Measurements from ENCODE around the gene PTRH1.
"Not testable (repeated sequence)": the region's sequence is repeated elsewhere in the genome, so short reads cannot be mapped to it uniquely, and the experiment has no call there.

The PTRH1 gene, protein sequence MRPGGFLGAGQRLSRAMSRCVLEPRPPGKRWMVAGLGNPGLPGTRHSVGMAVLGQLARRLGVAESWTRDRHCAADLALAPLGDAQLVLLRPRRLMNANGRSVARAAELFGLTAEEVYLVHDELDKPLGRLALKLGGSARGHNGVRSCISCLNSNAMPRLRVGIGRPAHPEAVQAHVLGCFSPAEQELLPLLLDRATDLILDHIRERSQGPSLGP

DNA sequence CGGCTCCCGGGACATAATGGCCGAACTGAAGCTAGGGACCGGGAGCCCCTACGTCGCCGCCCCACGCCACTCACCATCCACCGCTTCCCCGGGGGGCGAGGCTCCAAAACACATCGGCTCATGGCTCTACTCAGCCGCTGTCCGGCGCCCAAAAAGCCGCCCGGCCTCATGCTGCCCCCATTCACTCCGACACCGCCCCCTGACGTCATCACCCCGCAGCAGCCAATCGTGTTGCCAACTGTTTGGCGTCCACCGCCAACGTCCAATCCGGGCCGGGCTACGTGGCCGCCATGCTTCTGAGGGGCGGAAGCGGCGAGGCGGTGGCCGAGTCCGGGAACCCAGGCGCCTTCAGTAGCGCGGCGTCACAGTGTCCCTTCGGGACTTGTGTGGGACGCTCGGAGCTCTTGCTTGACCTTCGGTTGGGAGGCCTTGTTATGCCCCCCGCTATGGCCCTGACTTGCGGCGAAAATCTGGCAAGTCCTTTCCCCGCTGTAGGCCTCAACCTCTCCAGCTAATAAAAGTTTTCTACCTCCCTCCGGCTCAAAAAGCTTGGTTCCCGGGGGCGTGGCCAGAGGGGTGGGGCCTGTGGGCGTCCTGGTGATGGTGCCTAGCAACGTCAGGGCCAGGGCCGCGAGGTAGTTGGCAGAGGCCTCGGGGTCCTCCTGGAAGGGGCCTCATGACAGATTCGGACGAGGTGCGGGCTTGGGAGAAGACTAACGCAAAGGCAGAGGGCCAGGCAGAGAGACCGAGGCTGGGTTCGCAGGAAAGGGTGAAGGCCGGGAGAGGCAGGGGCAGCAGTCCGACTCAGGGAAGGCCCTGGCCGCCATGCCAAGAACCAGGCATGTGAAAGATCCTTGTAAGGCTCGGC lies at the start of gene PTRH1, which contains the start of gene TTC16:
PTRH1 (minus strand) TSS at position 194 of the 868 bp plus-strand sequence; CDS start at position 170, 24 bp downstream.
TTC16 (plus strand) TSS at position 610 of the 868 bp plus-strand sequence; CDS start at position 677, 67 bp downstream.
- Mint-ChIP-seq H3K4me3 (peak within 1 kb of the TSS; percentile 97), H3K36me3 (ENCODE audit: low read depth) (no peaks in the 10 kb centered on the region), H3K4me1 (ENCODE audit: low read depth) (peaks cover 28% of the 10 kb centered on the region), H3K27me3 (ENCODE audit: low read depth) (no peaks in the 10 kb centered on the region), H3K27ac (peak within 1 kb of the TSS; percentile 98), H3K9me3 (no peaks in the 10 kb centered on the region)
- DNase-seq (ENCODE audit: low spot score), result peak; percentile 97

DNA sequence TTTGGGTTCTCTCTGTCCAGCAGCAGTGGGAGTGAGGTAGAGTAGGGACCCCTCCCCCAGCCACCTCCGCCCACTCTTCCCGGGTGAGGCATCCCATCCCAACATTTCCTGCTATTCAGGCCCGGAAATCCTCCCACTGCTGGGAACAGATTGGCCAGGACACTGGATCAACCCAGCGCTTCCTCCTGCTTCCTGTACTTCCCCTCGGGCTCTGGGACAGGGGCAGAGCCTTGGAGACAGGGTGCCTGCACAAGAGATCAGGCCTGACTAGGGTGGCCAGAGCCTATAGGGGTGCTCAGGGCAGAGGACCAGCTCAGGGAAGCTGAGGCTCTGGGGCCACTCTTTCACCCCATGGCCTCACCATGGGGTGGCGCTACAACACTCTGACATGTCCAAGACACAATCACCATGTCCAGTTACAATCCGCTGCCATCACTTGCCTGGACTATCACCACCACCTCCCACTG lies 48.5 kb upstream of the PTRH1 start:
- Mint-ChIP-seq H3K27ac (peak overlapping the region; percentile 16), H3K36me3 (ENCODE audit: low read depth) (peaks cover 66% of the 10 kb centered on the region), H3K4me3 (no peak overlapping the region), H3K27me3 (ENCODE audit: low read depth) (no peaks in the 10 kb centered on the region), H3K4me1 (ENCODE audit: low read depth) (peaks cover 33% of the 10 kb centered on the region), H3K9me3 (no peaks in the 10 kb centered on the region)
- no peak for DNase-seq (ENCODE audit: low spot score)

DNA sequence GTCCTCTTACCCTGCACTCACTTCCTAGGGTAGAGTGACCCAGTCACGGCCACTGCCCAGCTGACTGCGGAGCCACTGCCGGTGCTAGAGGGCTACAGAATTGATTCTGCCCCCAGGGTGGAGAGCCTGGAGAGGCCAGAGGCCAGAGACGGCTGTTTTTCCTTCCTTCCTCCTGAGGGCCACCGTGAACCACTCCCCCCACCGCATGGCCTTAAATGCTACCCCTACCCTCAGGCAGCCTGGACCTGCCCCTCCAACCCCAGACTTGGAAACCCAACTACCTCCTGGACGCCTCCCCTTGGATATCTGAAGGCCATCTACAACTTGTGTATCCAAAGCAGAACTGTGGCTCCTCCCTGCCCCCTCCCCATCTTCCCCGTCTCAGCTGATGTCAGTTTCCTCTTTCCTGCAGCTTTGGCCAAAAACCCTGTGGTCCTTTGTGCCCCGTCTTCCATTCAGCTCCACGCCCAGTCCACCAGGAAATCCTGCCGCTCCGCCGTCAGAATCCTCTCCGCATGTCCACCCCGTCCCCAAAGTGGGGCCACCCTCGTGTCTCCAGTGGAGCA lies 46.7 kb upstream of the PTRH1 start:
- Mint-ChIP-seq H3K27me3 (ENCODE audit: low read depth) (no peaks in the 10 kb centered on the region), H3K36me3 (ENCODE audit: low read depth) (peaks cover 61% of the 10 kb centered on the region), H3K9me3 (no peaks in the 10 kb centered on the region), H3K27ac (peak overlapping the region; percentile 27), H3K4me1 (ENCODE audit: low read depth) (peaks cover 22% of the 10 kb centered on the region), H3K4me3 (no peak overlapping the region)
- DNase-seq (ENCODE audit: low spot score), result no peak

DNA sequence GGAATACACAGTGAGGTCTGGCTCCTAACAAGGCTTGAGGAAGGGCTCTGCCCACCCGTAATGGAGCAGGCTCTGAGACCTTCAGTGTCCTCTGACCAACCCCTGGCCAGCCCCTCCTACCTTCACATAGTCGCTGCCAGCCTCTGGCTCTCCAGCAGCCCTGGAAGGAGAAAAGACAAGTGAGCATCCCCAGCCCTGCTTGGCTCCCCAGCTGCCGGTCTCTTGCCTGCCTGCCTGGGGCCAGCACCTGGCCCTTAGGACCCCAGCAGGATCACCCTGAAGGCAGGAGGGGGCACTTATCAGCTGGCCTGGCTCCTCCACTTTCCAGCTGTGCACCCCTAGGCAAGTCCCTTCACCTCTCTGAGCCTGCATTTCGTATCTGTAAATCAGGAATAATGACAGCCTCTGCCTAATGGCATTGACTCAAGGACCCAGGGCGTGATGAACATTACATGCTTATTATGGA lies 46.1 kb upstream of the PTRH1 start:
- DNase-seq (ENCODE audit: low spot score), result no peak
- no peak overlapping the region for H3K4me3 Mint-ChIP-seq
- H3K36me3 Mint-ChIP-seq (ENCODE audit: low read depth), result peaks cover 60% of the 10 kb centered on the region
- no peaks in the 10 kb centered on the region for H3K9me3 Mint-ChIP-seq
- no peak overlapping the region for H3K27ac Mint-ChIP-seq
- peaks cover 19% of the 10 kb centered on the region for H3K4me1 Mint-ChIP-seq (ENCODE audit: low read depth)
- no peaks in the 10 kb centered on the region for H3K27me3 Mint-ChIP-seq (ENCODE audit: low read depth)

DNA sequence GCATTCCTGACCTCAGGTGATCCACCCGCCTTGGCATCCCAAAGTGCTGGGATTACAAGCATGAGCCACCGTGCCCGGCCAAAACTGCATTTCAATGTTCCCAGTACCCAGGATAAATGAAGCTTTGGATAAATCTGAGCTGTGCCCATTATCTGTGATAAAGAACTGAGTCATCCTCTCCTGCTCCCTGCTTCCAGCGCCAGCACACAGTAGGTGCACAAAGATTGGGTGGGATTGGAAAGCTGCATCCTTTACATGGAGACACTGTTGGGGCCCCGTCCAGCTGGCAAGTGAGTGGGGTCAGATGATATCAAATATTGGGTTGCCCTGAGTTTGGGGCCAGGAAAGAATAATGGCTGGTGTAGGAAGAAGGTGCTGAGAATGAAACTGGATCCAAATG lies 45.6 kb upstream of the PTRH1 start:
- peaks cover 55% of the 10 kb centered on the region for H3K36me3 Mint-ChIP-seq (ENCODE audit: low read depth)
- peaks cover 14% of the 10 kb centered on the region for H3K4me1 Mint-ChIP-seq (ENCODE audit: low read depth)

DNA sequence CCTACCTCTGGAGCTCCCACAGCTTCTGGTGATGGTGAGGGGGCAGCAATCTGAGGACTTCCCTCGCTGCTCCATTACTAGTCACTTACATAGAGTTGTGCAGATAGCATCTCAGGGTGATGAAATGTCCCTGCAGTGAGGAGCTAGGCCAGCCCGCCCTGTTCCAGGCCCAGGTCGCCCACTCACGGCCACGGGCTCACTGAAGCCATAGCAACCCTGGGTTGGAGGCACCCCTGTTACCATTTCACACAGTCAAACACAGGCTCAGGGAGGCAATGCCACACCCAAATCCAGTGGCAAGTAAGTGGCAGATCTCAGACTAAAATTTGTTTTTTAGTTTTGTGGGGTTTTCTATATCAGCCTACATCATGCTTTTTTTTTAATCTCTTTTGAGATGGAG lies 43.4 kb upstream of the PTRH1 start:
- H3K4me3 Mint-ChIP-seq, result no peak overlapping the region
- no peaks in the 10 kb centered on the region for H3K9me3 Mint-ChIP-seq
- peaks cover 3% of the 10 kb centered on the region for H3K4me1 Mint-ChIP-seq (ENCODE audit: low read depth)
- no peaks in the 10 kb centered on the region for H3K27me3 Mint-ChIP-seq (ENCODE audit: low read depth)
- H3K36me3 Mint-ChIP-seq (ENCODE audit: low read depth), result peaks cover 35% of the 10 kb centered on the region
- DNase-seq (ENCODE audit: low spot score), result no peak
- H3K27ac Mint-ChIP-seq, result no peak overlapping the region

More for the DNA sequence above, 45.6 kb upstream of the PTRH1 start:
- H3K4me3 Mint-ChIP-seq, result no peak overlapping the region
- no peak for DNase-seq (ENCODE audit: low spot score)
- H3K9me3 Mint-ChIP-seq, result no peaks in the 10 kb centered on the region
- H3K27me3 Mint-ChIP-seq (ENCODE audit: low read depth), result no peaks in the 10 kb centered on the region
- H3K27ac Mint-ChIP-seq, result peak overlapping the region; percentile 49

DNA sequence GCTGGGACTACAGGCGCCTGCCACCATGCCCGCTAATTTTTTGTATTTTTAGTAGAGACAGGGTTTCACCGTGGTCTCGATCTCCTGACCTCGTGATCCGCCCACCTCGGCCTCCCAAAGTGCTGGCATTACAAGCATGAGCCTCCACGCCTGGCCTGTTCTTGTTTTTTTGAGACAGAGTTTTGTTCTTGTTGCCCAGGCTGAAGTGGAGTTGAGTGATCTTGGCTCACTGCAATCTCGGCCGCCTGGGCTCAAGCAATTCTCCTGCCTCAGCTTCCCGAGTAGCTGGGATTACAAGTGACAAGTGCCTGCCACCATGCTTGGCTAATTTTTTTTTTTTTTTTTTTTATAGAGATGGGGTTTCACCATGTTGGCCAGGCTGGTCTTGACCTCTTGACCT lies 41.3 kb upstream of the PTRH1 start:
- not testable (repeated sequence) for H3K4me1 Mint-ChIP-seq (ENCODE audit: low read depth); H3K27ac Mint-ChIP-seq; H3K27me3 Mint-ChIP-seq (ENCODE audit: low read depth); DNase-seq (ENCODE audit: low spot score); H3K4me3 Mint-ChIP-seq; H3K9me3 Mint-ChIP-seq
- peaks cover 22% of the 10 kb centered on the region for H3K36me3 Mint-ChIP-seq (ENCODE audit: low read depth)

DNA sequence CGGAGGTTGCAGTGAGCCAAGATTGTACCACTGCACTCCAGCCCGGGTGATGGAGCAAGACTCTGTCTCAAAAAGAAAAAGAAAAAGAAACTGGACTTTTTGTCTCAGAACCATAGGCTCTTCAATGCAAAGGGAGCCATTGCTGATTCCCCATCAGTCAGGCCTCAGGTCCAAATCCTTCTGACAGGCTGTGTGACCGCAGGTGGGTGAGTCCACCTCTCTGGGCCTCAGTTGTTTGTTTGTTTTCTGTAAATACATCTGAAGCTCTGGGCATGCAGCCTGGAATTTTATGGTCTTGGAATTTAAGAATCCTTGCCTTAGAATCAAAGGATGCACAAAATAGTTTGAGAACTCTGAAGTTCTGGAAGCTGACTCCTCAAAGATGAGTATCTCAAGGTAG lies 40.8 kb upstream of the PTRH1 start:
- H3K27me3 Mint-ChIP-seq (ENCODE audit: low read depth), result no peaks in the 10 kb centered on the region
- H3K27ac Mint-ChIP-seq, result no peak overlapping the region
- peaks cover 18% of the 10 kb centered on the region for H3K36me3 Mint-ChIP-seq (ENCODE audit: low read depth)
- H3K9me3 Mint-ChIP-seq, result no peaks in the 10 kb centered on the region
- H3K4me3 Mint-ChIP-seq, result no peak overlapping the region
- peaks cover 2% of the 10 kb centered on the region for H3K4me1 Mint-ChIP-seq (ENCODE audit: low read depth)
- DNase-seq (ENCODE audit: low spot score), result no peak

DNA sequence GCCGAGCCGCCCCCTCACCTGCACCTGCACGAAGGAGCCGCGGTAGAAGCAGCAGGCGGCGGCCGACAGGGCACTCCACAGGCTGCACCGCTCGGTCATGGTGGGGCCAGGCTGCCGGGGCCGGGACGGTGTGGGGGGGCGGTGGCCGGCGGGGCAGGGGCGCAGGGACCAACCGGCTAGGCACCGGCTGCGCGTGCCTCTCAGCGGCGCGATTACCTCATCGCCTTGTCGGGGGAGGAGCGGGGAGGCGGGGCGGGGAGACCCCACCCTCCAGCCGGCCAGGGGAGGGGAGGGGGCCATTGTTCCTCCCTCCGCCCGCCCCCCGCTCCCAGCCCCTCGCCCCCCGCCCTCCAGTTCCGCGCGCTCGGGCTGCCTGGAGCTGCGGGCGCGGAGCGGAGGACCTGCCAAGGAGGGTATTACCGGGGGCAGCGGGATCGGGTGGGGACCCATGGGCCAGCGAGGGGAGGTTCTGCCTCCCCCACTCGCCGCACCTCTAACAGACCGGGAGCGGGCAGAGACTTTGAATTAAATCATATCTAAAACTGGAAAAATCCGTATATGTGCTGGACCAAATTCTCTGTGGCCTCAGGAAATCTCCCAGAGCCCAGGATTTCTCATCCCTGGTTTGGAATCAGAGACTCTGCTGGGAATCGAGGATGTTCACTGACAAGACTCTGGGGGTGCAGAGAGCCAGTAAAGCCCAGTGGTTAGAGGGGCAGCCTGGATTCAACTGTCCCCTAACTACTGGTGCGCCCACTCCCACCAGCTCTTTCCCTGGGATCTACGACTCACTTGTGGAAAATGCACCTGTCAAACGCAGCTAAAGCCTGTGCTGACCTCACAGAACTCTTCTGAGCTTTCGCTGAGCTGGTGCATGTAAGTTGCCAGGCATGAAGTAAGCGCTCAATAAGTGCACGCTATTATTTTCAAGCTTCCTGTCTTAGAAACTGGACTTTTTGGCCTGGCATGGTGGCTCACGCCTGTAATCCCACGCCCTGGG lies 39.9 kb upstream of the PTRH1 start:
- H3K9me3 Mint-ChIP-seq, result no peaks in the 10 kb centered on the region
- no peaks in the 10 kb centered on the region for H3K27me3 Mint-ChIP-seq (ENCODE audit: low read depth)
- DNase-seq (ENCODE audit: low spot score), result no peak
- H3K4me3 Mint-ChIP-seq, result no peak overlapping the region
- H3K36me3 Mint-ChIP-seq (ENCODE audit: low read depth), result peaks cover 22% of the 10 kb centered on the region
- H3K4me1 Mint-ChIP-seq (ENCODE audit: low read depth), result peaks cover 2% of the 10 kb centered on the region
- no peak overlapping the region for H3K27ac Mint-ChIP-seq

DNA sequence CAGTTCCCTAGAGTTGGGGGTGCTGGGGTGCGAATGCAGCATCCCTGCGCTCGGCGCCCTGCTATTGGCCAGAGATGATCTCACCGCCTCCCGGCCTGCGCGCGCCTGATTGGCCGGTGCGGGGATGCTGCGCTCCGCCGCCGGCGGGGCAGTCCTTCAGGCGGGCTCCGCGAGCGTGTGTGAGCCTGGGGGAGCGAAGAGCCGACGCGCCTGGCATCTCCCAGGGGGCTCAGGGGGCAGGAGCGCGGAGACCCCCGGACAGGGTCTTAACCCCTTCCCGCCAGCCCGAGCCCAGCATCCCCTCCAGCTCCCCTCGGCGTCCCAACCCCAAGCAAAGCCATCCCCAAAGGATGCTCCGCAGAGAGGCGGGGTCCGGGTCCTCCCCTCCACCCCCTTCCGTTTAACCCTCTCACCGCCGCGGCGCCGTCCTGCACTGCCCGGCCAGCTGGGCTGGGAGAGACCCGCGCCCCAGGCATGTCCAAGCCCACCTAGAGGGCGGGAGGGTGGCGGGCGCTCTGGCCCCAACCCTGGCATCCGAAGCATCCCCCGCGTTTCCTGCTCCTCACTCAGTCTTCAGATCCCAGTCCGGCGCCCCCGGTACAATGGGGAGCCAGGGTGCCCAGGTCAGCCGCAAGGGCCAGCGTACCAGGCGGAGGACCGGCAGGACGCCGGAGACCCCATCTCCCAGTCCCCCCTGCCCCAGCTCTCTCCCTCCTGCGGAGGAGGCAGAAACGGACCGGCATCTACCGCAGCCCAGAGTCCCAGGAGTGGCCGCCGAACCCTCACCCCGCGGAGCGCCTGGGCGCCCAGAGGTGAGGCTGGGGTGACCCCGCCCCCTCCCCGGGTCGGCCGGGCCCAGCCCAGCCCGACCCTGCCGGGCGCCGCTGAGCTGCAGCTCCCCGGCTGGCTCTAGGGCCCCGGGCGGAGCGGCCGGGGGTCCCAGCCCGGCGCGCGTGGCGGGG lies 38.9 kb upstream of the PTRH1 start:
- Mint-ChIP-seq H3K9me3 (no peaks in the 10 kb centered on the region), H3K27me3 (ENCODE audit: low read depth) (no peaks in the 10 kb centered on the region), H3K27ac (no peak overlapping the region), H3K4me3 (no peak overlapping the region), H3K4me1 (ENCODE audit: low read depth) (peaks cover 2% of the 10 kb centered on the region), H3K36me3 (ENCODE audit: low read depth) (peaks cover 26% of the 10 kb centered on the region)
- DNase-seq (ENCODE audit: low spot score), result no peak

DNA sequence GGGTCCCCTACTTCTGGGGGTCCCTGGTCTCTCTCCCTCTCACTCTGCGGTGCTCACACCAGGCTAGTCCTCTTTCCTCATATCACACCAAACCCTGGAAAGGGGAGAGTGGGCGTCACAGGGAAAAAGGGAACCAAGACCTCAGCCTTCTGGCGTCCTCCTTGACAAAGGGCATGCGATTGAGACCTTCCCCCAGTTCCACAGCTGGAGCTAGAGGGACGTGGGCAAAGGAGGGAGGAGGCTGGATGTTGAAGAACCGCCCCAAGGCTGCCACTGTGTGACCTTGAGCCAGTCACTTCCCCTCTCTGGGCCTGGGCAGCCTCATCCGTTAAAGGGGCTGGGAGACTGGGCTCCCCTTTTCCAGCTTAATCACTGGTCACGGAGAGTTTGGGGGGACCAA lies 38.2 kb upstream of the PTRH1 start:
- Mint-ChIP-seq H3K27me3 (ENCODE audit: low read depth) (no peaks in the 10 kb centered on the region), H3K9me3 (no peaks in the 10 kb centered on the region), H3K4me3 (no peak overlapping the region), H3K4me1 (ENCODE audit: low read depth) (no peaks in the 10 kb centered on the region), H3K36me3 (ENCODE audit: low read depth) (peaks cover 29% of the 10 kb centered on the region), H3K27ac (no peak overlapping the region)
- DNase-seq (ENCODE audit: low spot score), result no peak

DNA sequence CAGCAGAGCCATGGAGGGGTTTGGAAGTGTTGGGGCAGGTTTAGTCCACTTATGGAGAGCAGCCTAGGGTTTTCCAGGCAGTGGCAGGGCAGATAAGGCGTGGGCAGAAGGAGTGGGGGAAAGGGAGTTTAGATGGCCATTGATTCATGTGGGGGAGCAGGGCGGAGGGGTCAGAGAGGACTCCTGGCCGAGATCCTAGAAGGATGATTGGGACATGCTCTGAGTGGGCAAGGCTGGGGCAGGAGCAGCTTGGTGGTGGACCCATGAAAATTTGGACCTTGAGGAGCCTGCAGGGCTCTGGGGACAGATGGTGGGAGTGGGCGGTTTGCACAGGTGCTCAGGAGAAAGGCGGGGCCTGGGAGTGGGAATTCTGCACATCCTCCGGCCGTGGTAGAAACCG lies 37.7 kb upstream of the PTRH1 start:
- no peaks in the 10 kb centered on the region for H3K9me3 Mint-ChIP-seq
- no peak overlapping the region for H3K27ac Mint-ChIP-seq
- no peaks in the 10 kb centered on the region for H3K27me3 Mint-ChIP-seq (ENCODE audit: low read depth)
- no peak overlapping the region for H3K4me3 Mint-ChIP-seq
- H3K36me3 Mint-ChIP-seq (ENCODE audit: low read depth), result peaks cover 29% of the 10 kb centered on the region
- H3K4me1 Mint-ChIP-seq (ENCODE audit: low read depth), result no peaks in the 10 kb centered on the region
- DNase-seq (ENCODE audit: low spot score), result no peak

Measured in T-helper 2 cell treated with Interferon-gamma antibody and Interleukin-4, amounts not matched to agents 5 μg/mL and 100 μg/mL, for 36 hours (primary cell).